HG02840 (cell line): ENCODE measurements around the gene KLF12.

Experiments used
- ATAC-seq: cut with Tn5 transposase; IDR thresholded peaks from one replicate; pipeline ENCODE4 v1.9.1; 2021; ENCODE audit warnings: mild to moderate bottlenecking, moderate library complexity, moderate number of reproducible peaks; ENCODE audit not compliant: unreplicated experiment, low FRiP score

KLF12 gene

GRCh38 chr13:74104661-74105275 is 29.4 kb downstream of the KLF12 start:
- no peak for ATAC-seq

- ATAC-seq = no peak
Observed at GRCh38 chr13:74103970-74104555, 30.1 kb downstream of the KLF12 start.

- ATAC-seq = no peak
Observed at GRCh38 chr13:74103196-74103595, 31.0 kb downstream of the KLF12 start.

GRCh38 chr13:74102691-74103090 is 31.5 kb downstream of the KLF12 start:
- ATAC-seq = no peak

- ATAC-seq = no peak
Observed at GRCh38 chr13:74101436-74101835, 32.8 kb downstream of the KLF12 start.

GRCh38 chr13:74098077-74098476 is 36.1 kb downstream of the KLF12 start:
- no peak for ATAC-seq

GRCh38 chr13:74097116-74097515 is 37.1 kb downstream of the KLF12 start:
- no peak for ATAC-seq

- no peak for ATAC-seq
Observed at GRCh38 chr13:74093691-74094090, 40.5 kb downstream of the KLF12 start.

- no peak for ATAC-seq
Observed at GRCh38 chr13:74092711-74093110, 41.5 kb downstream of the KLF12 start.

- no peak for ATAC-seq
Observed at GRCh38 chr13:74090869-74091605, 43.2 kb downstream of the KLF12 start.

- no peak for ATAC-seq
Observed at GRCh38 chr13:74090397-74090796, 43.8 kb downstream of the KLF12 start.

GRCh38 chr13:74087357-74087756 is 46.8 kb downstream of the KLF12 start:
- ATAC-seq = no peak
